ENCODE results near the gene STPG1.

Gene STPG1

DNA sequence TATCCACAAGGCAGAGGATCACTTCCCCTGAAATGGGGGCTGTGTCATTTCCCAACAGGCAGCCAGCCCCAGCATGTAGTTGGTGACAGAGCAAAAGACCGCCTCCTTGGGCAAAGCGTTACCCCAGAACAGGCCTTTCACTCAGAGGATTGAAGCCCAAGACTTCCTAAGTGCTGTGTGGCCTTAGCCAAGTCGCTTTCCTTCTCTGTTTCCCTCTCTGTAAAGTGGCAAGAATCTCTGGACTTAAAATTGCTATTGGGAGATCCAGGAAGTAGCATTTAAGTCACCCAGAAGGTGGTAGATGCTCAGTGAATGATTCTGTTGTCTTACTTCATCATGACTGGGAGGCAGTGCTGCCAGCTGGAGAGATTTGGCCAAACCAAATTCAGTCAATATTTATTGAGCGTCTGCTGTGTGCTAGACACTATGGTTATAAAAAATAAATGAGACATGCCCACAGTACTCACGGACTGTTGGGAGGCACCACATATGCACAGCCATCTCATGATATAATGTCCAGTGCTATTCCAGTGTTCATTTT, 37.3 kb upstream of the STPG1 start:
- TF ChIP-seq, protein P1, sequence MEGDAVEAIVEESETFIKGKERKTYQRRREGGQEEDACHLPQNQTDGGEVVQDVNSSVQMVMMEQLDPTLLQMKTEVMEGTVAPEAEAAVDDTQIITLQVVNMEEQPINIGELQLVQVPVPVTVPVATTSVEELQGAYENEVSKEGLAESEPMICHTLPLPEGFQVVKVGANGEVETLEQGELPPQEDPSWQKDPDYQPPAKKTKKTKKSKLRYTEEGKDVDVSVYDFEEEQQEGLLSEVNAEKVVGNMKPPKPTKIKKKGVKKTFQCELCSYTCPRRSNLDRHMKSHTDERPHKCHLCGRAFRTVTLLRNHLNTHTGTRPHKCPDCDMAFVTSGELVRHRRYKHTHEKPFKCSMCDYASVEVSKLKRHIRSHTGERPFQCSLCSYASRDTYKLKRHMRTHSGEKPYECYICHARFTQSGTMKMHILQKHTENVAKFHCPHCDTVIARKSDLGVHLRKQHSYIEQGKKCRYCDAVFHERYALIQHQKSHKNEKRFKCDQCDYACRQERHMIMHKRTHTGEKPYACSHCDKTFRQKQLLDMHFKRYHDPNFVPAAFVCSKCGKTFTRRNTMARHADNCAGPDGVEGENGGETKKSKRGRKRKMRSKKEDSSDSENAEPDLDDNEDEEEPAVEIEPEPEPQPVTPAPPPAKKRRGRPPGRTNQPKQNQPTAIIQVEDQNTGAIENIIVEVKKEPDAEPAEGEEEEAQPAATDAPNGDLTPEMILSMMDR (IDR thresholded peaks at IDR 0.05): no peak

DNA sequence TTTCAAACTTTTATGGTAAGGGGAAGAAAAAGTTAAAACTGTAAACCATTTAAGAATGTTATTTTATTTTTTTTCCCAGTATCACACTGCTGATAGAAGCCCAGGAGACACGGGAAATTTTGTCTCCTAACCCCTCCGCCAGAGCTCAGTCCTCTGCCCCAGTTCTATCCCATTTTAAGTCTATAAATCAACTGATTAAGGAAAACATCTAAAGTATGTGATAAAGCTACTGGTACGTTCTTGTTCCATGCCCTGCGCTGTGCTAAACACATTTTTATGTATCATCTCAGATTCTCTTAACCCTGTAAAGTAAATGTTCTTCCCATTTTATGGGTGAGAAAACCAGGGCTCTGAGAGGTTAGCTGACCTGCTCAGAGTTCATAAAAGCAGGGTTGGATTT, 36.7 kb upstream of the STPG1 start:
- TF ChIP-seq, protein P1 (IDR thresholded peaks at IDR 0.05): no peak

- TF ChIP-seq, protein P1 (IDR thresholded peaks at IDR 0.05): no peak
Measured at GRCh38 chr1:24443241-24443656, 29.7 kb upstream of the STPG1 start.

DNA sequence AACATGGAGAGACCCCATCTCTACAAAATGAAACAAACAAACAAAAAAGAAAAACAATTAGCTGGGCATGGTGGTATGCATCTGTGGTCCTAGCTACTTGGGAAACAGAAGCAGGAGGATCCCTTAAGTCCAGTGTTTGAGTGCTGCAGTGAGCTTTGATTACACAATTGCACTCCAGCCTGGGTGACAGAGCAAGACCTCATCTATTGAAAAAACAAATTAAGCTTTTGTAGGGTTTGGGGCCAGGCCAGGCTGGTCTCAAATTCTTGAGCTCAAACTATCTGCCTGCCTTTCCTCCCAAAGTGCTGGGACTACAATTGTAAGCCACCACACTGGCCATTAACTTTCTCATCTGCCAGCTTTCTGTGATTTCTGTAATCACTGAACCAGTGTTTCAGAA, 29.2 kb upstream of the STPG1 start:
- TF ChIP-seq, protein P1 (IDR thresholded peaks at IDR 0.05): no peak

DNA sequence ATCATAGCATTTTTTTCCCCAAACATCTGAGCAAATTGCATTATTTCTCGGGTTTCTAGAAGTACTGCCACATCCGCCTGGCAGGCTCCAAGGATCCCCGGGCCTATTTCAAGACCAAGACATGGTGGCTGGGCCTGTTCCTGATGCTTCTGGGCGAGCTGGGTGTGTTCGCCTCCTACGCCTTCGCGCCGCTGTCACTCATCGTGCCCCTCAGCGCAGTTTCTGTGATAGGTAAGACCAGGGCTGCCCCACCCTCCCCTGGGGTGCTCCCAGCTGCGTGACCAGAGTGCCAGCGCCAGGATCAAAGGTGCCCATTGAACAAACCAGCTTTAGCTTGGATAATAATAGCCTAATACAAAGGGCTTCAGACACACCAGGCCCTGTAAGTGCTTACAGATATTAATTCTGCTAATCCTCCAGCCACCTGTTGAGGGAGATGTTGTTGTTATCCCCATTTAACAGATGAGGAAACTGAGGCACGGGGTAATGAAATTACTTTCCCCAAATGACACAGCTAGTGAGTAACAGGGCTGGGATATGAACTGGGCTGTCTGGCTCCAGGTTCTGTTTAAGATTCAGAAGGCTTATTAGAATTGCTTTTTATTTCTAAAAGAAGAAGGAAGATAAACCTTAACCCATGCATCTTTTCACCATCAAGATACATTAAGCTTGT, 28.6 kb upstream of the STPG1 start:
- TF ChIP-seq, protein P1 (IDR thresholded peaks at IDR 0.05): no peak

DNA sequence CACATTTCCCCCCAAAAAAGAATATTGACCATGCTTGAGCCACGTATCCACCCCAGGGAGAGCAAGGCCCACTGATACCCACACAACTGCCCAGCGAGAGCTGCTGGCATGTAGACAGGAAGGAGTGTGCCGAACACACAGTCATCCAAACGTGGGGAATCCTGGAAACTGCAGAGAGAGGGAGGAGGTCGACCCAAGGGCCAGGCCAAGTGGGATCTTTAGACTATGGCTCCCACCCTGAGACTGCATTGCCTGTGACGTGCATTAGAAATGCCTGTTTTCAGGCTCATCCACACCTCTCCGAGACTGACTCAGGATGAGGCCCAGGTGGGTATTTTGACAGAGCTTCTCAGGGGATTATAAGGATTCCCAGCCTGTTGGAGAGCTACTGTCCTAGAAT, 27.9 kb upstream of the STPG1 start:
- TF ChIP-seq, protein P1 (IDR thresholded peaks at IDR 0.05): no peak

DNA sequence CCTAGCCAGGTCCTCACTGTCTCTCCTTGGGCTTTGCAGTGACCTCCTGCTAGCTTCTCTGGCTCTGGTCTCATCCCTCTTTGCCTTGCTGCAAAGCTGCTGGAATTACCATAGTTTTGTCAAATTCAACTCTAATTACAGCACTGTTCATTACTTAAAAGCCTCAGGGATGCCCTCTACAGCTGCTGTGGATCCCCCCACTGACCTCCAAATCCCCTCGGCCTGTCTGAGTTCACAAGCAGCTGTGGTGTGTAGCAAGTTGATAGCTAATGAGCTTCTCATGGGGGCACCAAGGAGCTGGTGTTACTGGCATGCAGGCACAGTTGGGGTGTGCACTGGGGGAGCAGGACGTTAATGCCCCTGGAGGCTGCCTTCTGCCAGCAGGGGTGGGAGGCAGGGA, 26.9 kb upstream of the STPG1 start:
- TF ChIP-seq, protein P1 (IDR thresholded peaks at IDR 0.05): no peak

Data from LNCAP (cell line).